Islet of Langerhans (tissue), 1 donor: Measurements from ENCODE around the gene TNN.

Experiments used
- FAIRE-seq: peaks from one replicate; lab custom pipeline; 2011; peaks lifted over from hg19 to GRCh38; lab: Jason Lieb, UNC

The TNN gene

DNA sequence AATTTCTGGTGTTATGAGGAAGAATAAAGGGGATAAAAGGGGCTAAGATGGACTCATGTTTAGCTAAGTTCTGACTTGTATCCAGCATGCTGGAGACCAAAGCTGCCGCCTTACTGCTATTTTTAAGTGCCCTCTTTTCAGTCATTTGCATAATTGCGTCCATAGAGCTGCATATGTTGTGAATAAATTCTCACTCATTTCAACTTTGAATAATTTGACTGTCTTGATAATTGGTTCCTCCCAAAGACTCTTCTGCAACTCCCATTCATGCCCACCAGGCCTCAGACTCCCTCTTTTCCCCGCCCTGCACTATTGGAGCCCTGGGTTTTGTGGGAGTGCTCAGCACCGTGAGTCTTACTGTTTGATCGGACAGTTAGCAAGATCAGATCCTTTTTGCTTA, 79.9 kb downstream of the TNN start:
- FAIRE-seq: no peak

DNA sequence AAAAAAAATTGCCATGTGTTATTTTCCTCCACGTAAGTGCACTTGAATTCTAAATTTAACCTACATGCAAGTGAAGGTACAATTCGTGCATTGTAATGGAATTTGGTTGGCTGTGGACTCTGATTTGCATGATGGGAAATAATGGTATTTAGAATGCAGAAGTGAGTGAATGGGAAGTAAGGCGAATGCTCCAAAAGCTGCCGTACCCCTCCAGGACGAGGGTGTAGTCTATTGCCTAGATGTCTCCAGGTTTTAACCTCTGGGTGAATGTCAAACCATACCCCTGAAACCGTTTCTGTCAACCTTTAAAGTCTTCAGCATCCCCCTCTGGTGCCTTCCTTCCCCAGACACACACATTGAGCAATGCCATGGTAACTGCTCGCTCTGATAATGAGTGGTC, 80.4 kb downstream of the TNN start:
- FAIRE-seq: no peak

DNA sequence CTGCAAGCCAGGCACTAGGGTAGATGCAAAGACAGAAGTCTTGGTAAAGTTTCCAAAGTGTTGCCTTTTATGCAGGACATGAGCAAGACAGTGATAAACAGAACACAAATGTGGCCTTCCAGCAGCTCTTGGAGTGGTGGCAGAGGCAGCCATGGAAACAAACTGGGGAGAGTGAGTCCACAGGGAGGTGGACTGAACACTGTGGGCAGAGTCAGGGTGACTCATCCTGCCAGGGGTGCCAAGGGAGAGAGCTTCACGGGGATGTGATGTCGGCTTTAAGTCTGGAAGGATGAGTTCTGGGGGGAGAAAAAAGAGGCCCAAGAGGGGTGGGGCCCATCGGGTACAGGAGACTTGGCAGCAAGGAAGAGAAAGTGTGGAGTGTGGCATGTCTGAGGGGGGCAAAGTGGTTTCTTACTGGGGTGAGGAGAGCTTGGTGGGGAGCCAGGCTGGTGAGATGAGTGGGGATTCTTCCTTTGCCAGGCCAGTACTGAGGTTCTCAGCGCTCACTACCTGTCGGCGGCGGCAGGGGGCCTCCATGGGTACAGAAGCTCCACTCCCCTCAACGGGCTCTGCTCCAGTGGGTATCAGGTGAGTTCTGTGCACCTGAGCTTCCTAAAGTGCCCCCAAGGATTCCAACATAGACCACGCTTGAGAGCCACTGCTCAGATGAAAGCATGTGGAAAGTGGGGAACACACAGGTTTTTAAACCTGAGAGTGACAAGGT, 83.1 kb downstream of the TNN start:
- FAIRE-seq: no peak

DNA sequence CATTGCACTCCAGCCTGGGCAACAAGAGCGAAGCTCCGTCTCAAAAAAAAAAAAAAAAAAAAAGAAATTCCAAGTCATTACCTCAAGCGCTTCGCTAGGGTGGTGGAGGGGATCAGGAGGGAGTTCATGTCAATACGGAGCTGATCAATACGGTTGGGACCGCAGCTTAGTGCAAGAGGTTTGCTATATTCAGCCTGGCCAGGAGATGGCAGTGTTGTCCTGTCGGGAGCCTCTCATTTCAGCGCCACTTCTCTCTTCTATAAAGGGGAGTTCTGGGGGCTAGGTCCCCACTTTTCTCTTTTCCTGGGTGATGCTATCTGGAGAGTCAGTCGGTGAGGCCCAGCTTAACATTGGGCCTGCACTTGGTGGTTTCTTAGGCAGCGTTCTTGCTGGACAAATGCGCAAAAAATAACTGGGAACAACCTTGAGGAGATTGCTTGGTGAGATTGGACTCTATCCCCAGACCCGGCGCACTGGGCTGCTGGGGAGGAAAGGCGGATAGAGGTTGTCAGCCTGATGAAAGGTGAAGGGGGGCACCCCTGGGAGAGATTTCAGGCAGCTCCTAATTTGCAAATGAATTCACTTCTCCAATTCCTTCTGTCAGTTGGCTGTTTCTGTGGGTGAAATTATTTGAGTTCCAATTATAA, 84.5 kb downstream of the TNN start:
- no peak for FAIRE-seq

DNA sequence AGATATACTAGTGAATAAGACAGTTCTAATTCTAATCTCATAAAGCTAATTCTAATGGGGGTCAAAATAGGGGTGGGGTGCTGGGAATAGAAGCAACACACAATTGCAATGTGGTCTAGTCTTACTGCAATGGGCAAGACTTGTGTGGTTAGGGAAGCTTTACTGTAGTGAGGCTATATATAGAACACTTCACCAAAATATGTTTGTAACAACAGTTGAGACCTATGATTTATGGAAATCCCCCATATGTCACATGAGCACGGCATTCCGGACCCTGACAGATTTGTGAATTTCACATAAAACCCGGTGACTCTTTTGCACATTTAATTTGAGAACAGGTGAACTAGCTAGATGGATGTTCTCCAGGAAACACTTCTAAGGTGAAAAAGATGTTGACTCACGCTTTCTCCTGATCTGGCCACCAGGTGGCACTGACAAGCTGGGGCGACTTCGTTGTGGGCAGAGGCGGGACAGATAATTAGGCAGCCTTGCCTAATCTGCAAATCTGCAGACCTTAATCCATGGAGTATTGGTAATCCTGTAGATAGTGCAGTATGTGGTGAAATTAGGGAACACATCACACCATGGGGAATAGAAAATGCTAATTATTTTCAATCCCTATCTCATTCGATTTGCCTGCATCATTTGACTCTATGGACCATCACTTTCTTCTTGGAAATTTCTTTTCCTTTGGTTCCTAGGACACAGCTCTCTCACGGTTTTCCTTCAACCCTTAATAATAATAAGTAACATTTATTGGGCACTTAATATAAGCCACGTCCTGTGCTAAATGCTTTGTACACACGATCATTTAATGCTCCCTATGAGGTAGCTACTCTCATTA, 87.2 kb downstream of the TNN start:
- FAIRE-seq: no peak

DNA sequence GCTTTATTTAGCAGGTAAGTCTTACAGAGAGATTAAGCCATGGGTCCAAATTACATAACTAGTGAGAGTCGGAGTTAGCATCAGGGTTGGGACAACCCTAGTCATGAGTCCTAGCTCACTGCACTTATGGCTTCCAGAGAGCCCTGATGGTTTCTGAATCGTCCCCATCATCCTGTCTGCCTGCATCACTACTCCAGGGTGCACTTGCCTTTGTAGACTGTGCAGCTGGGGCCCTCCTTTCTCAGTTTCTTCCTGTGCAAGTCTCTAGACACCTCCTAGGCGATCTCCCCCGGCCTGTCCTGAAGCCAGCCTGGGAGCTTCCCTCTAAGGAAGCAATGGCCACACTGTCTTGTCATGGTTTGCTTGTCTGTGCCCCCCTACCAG, 87.8 kb downstream of the TNN start:
- no peak for FAIRE-seq

DNA sequence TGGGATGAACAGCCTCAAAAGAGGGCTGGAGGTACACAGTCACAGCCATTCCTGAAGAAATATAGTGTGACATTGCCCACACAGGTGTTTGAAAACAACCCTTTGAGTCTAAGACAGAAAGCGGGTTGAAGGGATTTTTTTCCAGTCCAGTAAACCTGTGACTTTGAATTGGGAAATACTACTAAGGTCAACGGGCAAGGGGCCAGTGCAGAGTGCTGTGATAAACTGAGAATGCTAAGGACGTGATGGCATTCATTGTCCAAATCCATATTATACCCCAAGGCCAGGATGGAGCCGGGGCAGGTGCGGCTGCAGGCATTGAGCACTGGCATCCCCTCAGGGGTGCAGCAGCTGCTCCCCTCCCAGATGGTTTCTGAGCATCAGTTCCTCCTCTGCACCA, 88.3 kb downstream of the TNN start:
- no peak for FAIRE-seq

DNA sequence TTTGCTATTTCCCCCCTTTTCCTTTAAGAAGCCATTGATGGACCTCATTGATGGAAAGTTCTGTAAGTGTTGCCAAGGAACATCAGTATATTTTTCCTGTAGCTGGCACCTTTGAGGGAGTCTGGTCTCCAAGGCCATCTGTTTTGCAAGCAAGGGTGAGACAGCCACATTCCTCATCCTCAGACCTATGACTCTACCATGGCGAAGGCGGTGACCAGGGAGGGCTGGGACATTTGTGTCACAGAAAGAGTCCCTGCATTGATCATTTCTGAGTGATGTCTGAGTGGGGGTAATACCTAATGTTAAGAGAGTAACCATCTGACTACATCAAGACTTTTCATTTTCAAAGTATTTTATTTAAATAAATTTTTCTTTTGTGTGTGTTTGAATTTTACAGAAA, 89.6 kb downstream of the TNN start:
- FAIRE-seq: no peak

DNA sequence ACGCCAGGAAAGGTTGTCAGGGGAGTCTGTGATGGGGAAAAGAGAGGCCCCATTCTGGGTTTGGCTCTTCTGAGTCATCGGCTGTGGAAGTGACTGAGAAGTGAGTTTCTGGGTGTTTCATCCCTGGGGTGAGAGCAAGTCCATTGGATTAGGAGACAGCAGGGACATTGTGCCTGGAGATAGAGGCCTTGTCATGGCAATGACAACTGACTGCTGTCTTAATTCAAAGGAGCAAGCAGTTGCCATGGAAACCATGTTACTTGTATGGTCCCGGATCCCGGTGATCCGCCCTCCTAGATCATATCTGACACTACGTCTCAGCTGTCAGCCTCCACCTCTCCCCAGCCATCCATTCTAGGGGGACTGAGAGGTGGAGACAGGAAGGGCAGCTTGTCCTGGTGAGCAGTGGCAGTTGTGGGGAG, 90.5 kb downstream of the TNN start:
- no peak for FAIRE-seq

DNA sequence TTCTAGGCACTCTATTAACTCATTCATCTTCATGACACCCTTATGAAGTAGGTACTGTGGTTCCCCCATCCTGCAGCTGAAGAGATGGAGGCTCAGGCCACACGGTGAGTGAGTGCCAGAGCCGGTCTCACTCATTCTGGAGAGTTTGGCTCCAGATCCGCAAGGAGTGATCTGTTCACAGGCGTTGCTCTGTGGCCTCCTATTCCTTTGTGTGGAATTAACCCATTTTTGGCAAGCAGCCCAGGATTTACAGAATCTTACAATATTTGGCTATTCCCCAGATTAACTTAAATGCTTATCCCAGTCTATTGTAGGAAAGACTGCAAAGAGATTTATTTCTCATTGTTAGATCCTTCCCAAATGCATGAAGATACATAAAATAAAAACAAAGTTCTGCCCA, 95.3 kb downstream of the TNN start:
- no peak for FAIRE-seq

DNA sequence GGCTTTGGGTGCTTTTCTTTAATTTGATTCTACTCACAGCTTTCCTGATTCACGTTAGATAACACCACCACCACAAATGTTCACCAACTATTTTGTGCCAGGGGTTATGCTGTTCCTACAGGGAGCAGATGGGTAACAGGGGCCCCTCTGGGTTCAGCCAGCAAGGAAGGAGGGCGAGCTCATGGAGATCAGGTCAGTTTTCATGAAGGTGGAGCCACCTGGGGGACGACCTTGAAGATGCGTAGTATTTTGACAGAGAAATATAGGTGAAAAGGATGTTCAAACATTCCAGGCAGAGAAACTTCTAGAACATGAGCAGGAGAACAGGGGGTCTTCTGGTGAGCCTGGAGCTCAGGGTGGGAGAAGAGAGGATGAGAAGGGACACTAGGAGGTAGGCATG, 96.1 kb downstream of the TNN start:
- no peak for FAIRE-seq

DNA sequence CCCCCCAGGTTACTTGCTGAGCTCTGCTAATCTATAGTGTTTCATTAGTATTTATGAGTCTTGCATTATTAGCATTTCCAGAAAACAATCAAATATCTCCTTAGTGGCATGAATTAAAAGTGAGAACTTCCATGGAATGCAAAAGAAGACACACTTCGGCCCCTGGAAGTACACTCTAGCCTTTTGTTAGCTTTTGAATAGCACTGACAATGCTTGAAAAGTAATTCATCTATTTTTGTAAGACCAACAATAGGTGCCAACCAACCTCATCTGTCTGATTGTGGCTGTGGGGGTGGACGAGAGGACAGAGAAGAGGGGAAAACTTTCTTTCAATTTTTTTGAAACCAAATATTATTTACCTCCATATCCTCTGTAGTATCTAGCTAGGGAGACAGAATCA, 97.1 kb downstream of the TNN start:
- FAIRE-seq: no peak

DNA sequence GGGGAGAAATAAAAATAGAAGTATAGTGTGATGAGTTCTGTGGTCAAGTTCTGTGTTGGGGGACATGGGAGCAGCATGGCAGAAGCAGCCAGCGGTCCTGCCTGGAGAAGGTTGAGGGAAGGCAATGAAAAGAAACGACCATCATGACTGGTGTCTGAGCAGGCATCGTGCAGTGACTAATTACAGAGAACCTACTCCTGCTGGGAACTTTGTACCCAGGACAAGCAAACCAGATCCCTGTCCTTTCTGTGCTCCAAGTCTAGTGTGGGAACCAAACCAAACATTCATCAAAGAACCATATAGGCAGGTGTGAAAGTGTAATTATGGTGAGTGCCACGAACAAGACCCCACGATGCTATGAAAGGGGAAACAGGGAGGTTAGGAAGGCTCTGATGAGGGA, 99.1 kb downstream of the TNN start:
- FAIRE-seq: no peak

DNA sequence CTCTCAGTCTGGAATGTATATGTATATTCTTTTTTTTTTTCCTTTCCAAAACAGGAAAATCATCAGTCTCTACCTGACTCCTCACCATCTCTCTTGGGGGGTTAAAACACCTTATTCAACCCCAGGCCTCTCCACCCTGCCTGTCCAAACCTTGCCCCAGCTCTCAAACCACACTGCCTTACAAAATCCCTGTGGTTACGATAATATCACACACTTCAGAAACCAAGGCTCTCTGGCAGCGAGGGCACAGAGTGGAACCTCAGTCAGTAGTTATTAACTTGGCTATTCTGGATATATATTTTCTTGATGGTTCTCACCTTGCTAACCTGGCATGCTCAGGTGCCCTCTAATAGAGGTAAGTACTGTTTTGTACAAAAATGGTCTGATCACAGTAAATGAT, 100.2 kb downstream of the TNN start:
- FAIRE-seq: no peak

DNA sequence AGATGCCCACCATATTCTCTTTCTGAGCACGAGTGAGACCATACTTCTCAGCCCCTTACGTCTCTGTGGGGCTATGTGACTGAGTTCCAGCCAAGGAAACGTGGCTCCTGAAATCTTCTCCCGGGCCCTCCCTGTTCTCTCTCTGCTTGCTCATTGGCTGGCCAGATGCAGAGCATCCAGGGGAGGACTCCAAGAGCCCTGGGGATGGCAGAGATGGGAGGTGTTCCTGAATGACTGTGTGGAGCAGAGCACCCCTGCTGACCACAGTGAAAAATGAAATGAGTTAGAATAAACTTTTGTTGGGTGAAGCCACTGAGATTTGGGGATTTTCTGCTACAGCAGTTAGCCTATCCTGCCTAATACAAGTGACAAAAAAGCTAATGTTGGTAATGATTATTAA, 101.1 kb downstream of the TNN start:
- no peak for FAIRE-seq

DNA sequence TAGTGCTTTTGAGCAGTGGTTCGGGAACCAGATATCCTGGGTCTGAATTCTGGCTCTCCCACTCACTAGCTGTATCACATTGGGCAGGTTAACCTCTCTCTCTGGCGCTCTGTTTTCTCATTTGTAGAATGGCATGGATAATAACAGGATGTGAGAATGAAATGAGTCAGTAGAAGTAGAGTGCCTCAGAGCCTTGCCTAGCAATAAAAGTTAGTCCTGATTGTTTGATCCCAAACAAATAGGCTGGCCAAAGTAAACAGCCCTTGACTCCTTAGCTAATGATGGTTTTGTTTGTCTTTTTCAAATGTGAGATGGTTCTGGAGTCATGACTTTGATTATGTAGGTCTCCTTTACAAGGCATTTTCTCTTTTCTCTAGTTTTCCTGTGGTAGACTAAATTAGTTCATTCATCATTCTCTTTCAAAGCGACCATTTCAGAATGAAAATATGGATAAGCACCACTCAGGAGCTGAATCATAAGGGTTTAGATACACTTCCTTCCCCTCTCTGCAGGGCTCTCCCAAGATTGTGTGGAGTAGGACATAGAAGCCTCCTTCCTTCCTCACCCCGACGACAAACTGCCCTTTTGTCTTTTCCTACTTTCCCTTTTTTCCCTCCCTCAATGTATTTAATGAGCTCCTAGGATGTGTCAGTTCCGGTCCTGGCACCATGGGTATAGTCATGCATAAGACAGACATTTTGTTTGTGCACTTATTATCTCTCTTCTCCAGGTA, 101.8 kb downstream of the TNN start:
- no peak for FAIRE-seq

DNA sequence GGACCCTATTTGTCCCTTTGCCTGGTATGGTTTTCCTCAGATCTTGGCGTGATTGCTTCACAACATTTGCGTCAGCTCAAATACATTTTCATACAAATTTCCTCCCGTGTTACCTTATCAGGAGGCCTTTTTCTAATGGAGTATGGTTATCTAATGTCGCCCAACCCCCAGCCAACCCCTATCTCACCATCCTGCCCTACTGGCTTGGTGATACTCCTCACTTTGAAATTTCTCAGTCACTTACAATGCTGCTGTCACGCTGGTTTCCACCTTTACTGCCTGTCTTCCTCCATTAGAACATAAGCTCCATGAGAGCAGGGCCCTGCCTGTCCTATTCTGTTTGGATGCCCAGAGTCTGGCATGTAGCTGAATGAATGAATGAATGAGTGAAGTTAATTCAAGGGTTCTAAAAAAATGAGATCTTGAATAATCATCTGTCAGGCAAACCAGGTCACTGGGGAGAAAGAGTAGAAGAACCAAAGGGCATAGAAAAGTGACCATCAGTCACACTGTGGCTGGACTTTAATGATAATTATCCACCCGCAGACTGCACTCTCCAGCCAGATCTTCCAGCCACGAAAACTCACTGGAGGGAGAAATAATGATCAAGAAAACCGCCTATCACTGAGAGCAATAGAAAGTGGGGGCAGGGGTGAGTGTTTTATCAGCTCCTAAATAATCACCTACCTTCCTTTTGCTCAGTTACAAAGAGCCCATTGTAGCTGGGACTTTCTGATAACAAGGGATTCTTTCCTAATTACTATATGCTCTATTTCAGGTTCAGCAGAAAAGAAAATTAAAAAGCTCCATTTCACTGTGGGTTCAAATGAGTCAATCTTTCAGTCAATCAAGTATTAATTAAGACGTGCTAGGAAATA, 103.6 kb downstream of the TNN start:
- FAIRE-seq: no peak

DNA sequence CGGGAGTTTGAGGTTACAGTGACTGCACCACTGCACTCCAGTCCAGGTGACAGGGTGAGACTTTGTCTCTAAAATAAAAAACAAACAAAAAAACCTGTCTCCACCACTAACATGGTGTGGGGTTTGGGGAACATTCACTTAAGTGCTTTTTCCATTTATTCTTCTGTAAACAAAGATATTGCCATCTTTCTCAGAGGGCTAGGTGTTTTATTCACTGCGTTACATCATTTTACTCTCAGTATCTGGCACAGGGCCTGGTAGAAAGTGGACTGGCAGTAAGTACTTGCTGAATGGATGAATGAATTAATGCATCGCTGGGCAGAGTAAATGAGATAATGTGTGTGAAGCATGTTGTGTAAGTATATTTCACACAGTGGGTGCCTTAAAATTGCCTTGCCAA, 104.9 kb downstream of the TNN start:
- peak; percentile 84 for FAIRE-seq

DNA sequence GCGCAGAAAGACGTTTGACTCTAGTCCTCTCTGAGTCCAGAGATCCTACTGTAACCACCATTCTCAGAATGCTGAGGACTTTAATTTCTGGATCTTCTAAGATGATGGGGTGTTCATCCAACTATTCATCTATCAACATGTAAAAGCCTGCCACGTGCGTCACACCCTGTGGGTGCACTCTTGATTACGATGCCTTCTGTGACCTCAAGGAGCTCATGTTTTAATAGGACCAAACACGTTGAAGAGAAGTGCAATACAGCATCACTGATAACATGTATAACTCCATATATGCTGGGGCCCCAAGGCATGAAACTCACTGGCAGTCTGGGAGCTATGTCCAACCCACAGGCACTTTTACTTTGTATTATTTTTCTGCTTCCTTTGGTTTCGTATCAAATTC, 105.9 kb downstream of the TNN start:
- no peak for FAIRE-seq

DNA sequence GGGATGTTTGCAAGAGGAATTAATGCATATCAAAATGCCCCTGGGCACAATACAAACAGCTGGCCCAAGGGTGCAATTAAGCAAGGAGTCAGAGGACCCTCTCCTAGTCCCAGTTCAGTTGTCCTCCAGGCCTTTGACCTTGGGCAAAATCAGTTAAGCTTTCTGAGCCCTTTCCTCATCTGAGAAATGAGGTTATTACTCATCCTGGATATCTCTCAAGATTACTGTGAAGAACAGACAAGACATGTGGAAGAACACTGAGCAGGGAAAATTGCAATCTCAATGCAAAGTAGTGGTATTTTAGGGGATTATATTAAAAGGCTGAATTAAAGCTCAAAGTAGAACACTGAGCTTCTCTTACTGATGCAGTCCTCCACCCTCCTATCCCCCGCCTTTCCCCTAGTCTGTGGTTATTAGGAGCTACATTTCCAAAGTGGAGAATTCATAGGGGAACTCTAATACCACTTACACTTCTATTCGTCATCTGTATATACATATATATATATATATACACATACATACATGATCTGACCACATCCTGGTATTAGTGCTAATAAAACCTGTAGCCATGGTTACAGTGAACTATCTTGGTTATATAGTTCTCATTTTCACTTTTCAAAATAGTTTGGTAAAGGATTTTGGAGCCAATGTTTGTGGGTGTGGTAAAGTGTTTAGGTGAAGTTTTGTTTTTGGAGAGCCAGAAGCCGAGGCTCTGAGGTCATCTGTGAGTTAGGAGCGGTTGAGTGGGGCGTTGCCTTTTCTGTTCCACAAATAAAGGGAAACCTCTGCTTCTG, 106.9 kb downstream of the TNN start:
- FAIRE-seq: no peak

DNA sequence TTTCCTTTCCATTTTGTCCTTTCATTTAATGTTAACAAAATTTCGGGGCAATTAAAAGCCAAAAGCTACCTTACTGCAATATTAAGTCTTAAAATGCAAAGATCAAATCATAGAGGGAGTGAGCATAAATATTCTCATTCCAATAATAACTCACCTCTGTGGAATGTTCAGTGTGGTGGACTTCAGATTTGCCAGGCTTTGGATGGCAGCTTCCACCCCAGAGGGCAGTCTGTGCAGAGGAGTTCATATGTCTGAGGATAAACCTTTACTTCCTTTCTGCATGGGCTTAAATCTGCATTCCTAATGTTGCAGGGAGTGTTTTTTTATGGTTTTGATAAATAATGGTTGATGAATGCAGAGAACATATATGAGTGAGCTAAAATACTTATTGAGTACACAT, 108.6 kb downstream of the TNN start:
- no peak for FAIRE-seq
